HepG2 (cell line): ENCODE data around the gene ARHGEF37. TPM values are rescaled to one million over a fixed set of nuclear protein-coding genes. Genes with fewer than 3 reads are reported as not detected.

Experiments
- ATAC-seq: fragments of 200-7000 bp; cut with Tn5 transposase; 3 replicates; pipeline ENCODE4 v1.9.1; 2020; ENCODE audit warnings: mild to moderate bottlenecking, moderate library complexity
- BruUV-seq: library from RNA; stranded (reverse); fragments of 400-500 nt; replicated peaks from 2 replicates; lab custom pipeline; 2021; lab: Mats Ljungman, UMichigan
- CTCF ChIA-PET: fragments of 300-600 bp; formaldehyde crosslinking; extraction: SDS; loops from one replicate; lab custom pipeline; 2021; ENCODE audit warnings: low total read pairs, inconsistent platforms, low intra/inter-chr PET ratio; lab: Yijun Ruan, JAX
- POLR2A ChIA-PET: fragments of 350-600 bp; sonication (Branson Sonifier 250); formaldehyde crosslinking; loops from one replicate; lab custom pipeline; 2020; ENCODE audit warnings: antibody characterized with exemption, inconsistent platforms; lab: Yijun Ruan, JAX
- DNase-seq: peaks from one replicate; pipeline ENCODE4 v3.0.0-alpha.2; 2015; ENCODE audit warnings: low spot score
- FAIRE-seq: peaks from 3 replicates; lab custom pipeline; 2011; peaks lifted over from hg19 to GRCh38; lab: Jason Lieb, UNC
- H2AFZ ChIP-seq: one replicate; pipeline ENCODE4 v1.6.1; 2011; ENCODE audit warnings: low read length, inconsistent platforms
- H3K27ac ChIP-seq: fragments of 300-600 bp; 3 replicates; pipeline ENCODE4 v1.8.0; 2011; ENCODE audit warnings: mixed run types, mild to moderate bottlenecking, mixed read lengths, low read length, inconsistent platforms; ENCODE audit not compliant: insufficient read depth; ENCODE audit errors: extremely low read length
- H3K27me3 ChIP-seq, 2 experiments: fragments of 200-600 bp in 1 of 2; 2 replicates in 1 of 2; 3 replicates in 1 of 2; pipeline versions ENCODE4 v1.6.0 to v1.8.0; 2011; ENCODE audit warnings: low read length in 2 of 2, mild to moderate bottlenecking in 2 of 2, moderate library complexity in 2 of 2, inconsistent platforms in 1 of 2; ENCODE audit not compliant: insufficient read depth in 2 of 2, control insufficient read depth in 1 of 2
- H3K36me3 ChIP-seq, 2 experiments: fragments of 200-600 bp in 1 of 2; replicated peaks in 1 of 2; 2 replicates in 1 of 2; 3 replicates in 1 of 2; pipeline versions ENCODE4 v1.5.1 to v1.8.0; 2011; ENCODE audit warnings: low read length in 2 of 2, inconsistent platforms in 1 of 2; ENCODE audit not compliant: insufficient read depth in 2 of 2, control insufficient read depth in 1 of 2
- H3K4me1 ChIP-seq: 2 replicates; pipeline ENCODE4 v1.5.1; 2012; ENCODE audit warnings: low read length, inconsistent platforms; ENCODE audit not compliant: insufficient read depth
- H3K4me2 ChIP-seq: 2 replicates; pipeline ENCODE4 v1.6.0; 2011; ENCODE audit warnings: low read depth, low read length, inconsistent platforms
- H3K4me3 ChIP-seq, 3 experiments: fragments of 200-600 bp in 1 of 3; sonication (generic), shearing (Covaris generic) in 1 of 3; replicated peaks in 1 of 3; 2 replicates each; pipeline ENCODE4 v1.5.1; 2011 to 2016; ENCODE audit warnings: low read length in 3 of 3, inconsistent platforms in 2 of 3, low read depth in 2 of 3, mild to moderate bottlenecking in 2 of 3, control low read depth in 1 of 3, mixed read lengths in 1 of 3; ENCODE audit not compliant: insufficient read depth in 1 of 3
- H3K79me2 ChIP-seq: one replicate; pipeline ENCODE4 v1.6.1; 2011; ENCODE audit warnings: low read length, inconsistent platforms; ENCODE audit not compliant: insufficient read depth
- H3K9ac ChIP-seq: 2 replicates; pipeline ENCODE4 v1.6.0; 2011; ENCODE audit warnings: mild to moderate bottlenecking, low read depth, low read length, inconsistent platforms; ENCODE audit not compliant: insufficient read depth
- H3K9me3 ChIP-seq: 2 replicates; pipeline ENCODE4 v1.5.1; 2012; ENCODE audit warnings: mild to moderate bottlenecking, low read length
- H4K20me1 ChIP-seq: 2 replicates; pipeline ENCODE4 v1.6.0; 2011; ENCODE audit warnings: inconsistent platforms, mild to moderate bottlenecking, low read length, moderate library complexity; ENCODE audit not compliant: insufficient read depth
- CERS6 ChIP-seq: sonication (generic); formaldehyde crosslinking; IDR thresholded peaks from 2 replicates; pipeline ENCODE4 v1.5.0; 2020; ENCODE audit warnings: missing genetic modification reagents
- FOXM1 ChIP-seq: sonication (generic); formaldehyde crosslinking; IDR thresholded peaks from 2 replicates; pipeline ENCODE4 v1.5.0; 2020; ENCODE audit warnings: missing genetic modification reagents
- MLX ChIP-seq: IDR thresholded peaks from 2 replicates; pipeline ENCODE4 v1.6.1; 2016
- NR2F2 ChIP-seq: IDR thresholded peaks from 2 replicates; pipeline ENCODE4 v1.6.1; 2012; ENCODE audit warnings: low read depth, inconsistent platforms, borderline replicate concordance
- PAXIP1 ChIP-seq: sonication (generic); formaldehyde crosslinking; conservative IDR thresholded peaks from 2 replicates; pipeline ENCODE4 v1.4.0; 2020; ENCODE audit warnings: mild to moderate bottlenecking, missing genetic modification reagents, moderate library complexity
- RAD21 ChIP-seq: fragments of 450-650 bp; formaldehyde crosslinking; IDR thresholded peaks from 2 replicates; pipeline ENCODE4 v1.5.0; 2020; ENCODE audit warnings: mild to moderate bottlenecking
- RNF219 ChIP-seq: sonication (generic); formaldehyde crosslinking; IDR thresholded peaks from 2 replicates; pipeline ENCODE4 v1.5.0; 2020; ENCODE audit warnings: mild to moderate bottlenecking, missing genetic modification reagents
- TMF1 ChIP-seq: sonication (generic); formaldehyde crosslinking; IDR thresholded peaks from 2 replicates; pipeline ENCODE4 v1.8.1; 2022; ENCODE audit warnings: low read depth, missing genetic modification reagents
- ZNF160 ChIP-seq: sonication (generic); formaldehyde crosslinking; IDR thresholded peaks from 2 replicates; pipeline ENCODE4 v1.8.0; 2022; ENCODE audit warnings: mild to moderate bottlenecking, inconsistent platforms, missing genetic modification reagents
- ZNF180 ChIP-seq: sonication (generic); formaldehyde crosslinking; IDR thresholded peaks from 2 replicates; pipeline ENCODE4 v1.4.0; 2020; ENCODE audit warnings: low read depth, missing genetic modification reagents, borderline replicate concordance
- ZNF30 ChIP-seq: sonication (generic); formaldehyde crosslinking; IDR thresholded peaks from 2 replicates; pipeline ENCODE4 v1.5.0; 2020; ENCODE audit warnings: mild to moderate bottlenecking, missing genetic modification reagents
- ZNF564 ChIP-seq: sonication (generic); formaldehyde crosslinking; IDR thresholded peaks from 2 replicates; pipeline ENCODE4 v1.8.1; 2023; ENCODE audit warnings: mild to moderate bottlenecking, missing genetic modification reagents
- ZNF766 ChIP-seq: sonication (generic); formaldehyde crosslinking; IDR thresholded peaks from 2 replicates; pipeline ENCODE4 v1.5.0; 2020; ENCODE audit warnings: missing genetic modification reagents, borderline replicate concordance
- WGBS: methylation state at CpG from one replicate; pipeline ENCODE4 v1.1.6; 2017; ENCODE audit warnings: low lambda C conversion rate; 5-methylcytosine and 5-hydroxymethylcytosine counted together
- in situ Hi-C: cut with HindIII; loops from 2 replicates; pipeline ENCODE4 v1.10.0; 2017; ENCODE audit warnings: low pct_unique_long_range_greater_than_20kb; ENCODE audit not compliant: extremely low pct_ligation_motif_present
- intact Hi-C: fragments of 100-400 bp; cut with micrococcal nuclease; formaldehyde crosslinking; loops from one replicate; pipeline ENCODE4 v1.10.0; 2022; ENCODE audit not compliant: unreplicated experiment
- polyA plus RNA-seq, 8 experiments: library from polyadenylated mRNA; depleted of rRNA in 3 of 8; stranded (reverse) in 7 of 8; unstranded in 1 of 8; fragments of >200 nt; fragmentation: Illumina TruSeq in 4 of 8; extraction: Trizol in 4 of 8; gene quantifications; 2 replicates each; pipeline versions ENCODE4 v1.2.1 to v1.2.3, GENCODE V29; 2011 to 2016; ENCODE audit warnings: low read depth in 4 of 8, missing spikeins in 1 of 8, mixed read lengths in 1 of 8; ENCODE audit not compliant: insufficient read depth in 1 of 8
- total RNA-seq, 5 experiments: library from RNA; depleted of rRNA; stranded (reverse); fragments of >200 nt; fragmentation: Illumina TruSeq; extraction: Trizol; gene quantifications; 2 replicates each; pipeline ENCODE4 v1.2.3, GENCODE V29; 2016; ENCODE audit warnings: low read depth in 1 of 5

ARHGEF37 gene
- total and polyA plus RNA-seq, 2 of the 13 experiments (the other 11 are each of a cell fraction or from before 2014, with no cell fraction given): 0.18 to 0.27 TPM

GRCh38 chr5:149598966-149599365 lies 17.7 kb downstream of the ARHGEF37 start:
- DNase-seq (no peak), ATAC-seq (peak; percentile 38; the same call in 2 of the 3 replicates), FAIRE-seq (no peak)
- Histone ChIP-seq H2AFZ (no peak overlapping the region), H3K79me2 (no peaks in the 10 kb centered on the region), H3K4me3 (no peak overlapping the region), H3K9me3 (no peaks in the 10 kb centered on the region), H3K27ac (no peak overlapping the region), H3K27me3 (peaks cover 0 to 8% of the 10 kb centered on the region in 2 experiments; a peak in 1 of 5 replicates), H4K20me1 (no peaks in the 10 kb centered on the region), H3K4me2 (no peak overlapping the region), H3K4me1 (peaks cover 9% of the 10 kb centered on the region), H3K9ac (no peak overlapping the region), H3K36me3 (no peaks in the 10 kb centered on the region)
- in situ Hi-C loops: no loop called here
- POLR2A ChIA-PET: no interaction called here
- CTCF ChIA-PET: no interaction called here
- intact Hi-C loops: no loop called here
- WGBS: 20% methylated on average over 3 of the region's 3 CpGs
- no TSS peak for BruUV-seq
- TF ChIP-seq MLX (CRISPR knock-in tag) (no peak), ZNF30 (no peak), ZNF180 (CRISPR knock-in tag) (no peak), NR2F2 (no peak), PAXIP1 (CRISPR knock-in tag) (no peak), FOXM1 (CRISPR knock-in tag) (no peak), TMF1 (no peak), ZNF766 (CRISPR knock-in tag) (no peak), CERS6 (no peak), RNF219 (CRISPR knock-in tag) (no peak), ZNF564 (CRISPR knock-in tag) (no peak), ZNF160 (CRISPR knock-in tag) (no peak), RAD21 (CRISPR knock-in tag) (no peak)
